SK-N-SH (cell line): Measurements from ENCODE around the gene STIM1.

Source experiments
- GABPA ChIP-seq: IDR thresholded peaks from 2 replicates; pipeline ENCODE4 v1.4.0; 2012; ENCODE audit warnings: low read depth, mild to moderate bottlenecking
- GATA2 ChIP-seq: sonication (generic); formaldehyde crosslinking; IDR thresholded peaks from 2 replicates; pipeline ENCODE4 v1.5.0; 2020; ENCODE audit warnings: mild to moderate bottlenecking, missing genetic modification reagents
- MXI1 ChIP-seq: IDR thresholded peaks from 2 replicates; pipeline ENCODE4 v1.6.1; 2012; ENCODE audit warnings: mild to moderate bottlenecking, low read depth, low read length, improper control_type of control experiment
- POLR2AphosphoS5 ChIP-seq: IDR thresholded peaks from 2 replicates; pipeline ENCODE4 v1.6.1; 2012; ENCODE audit warnings: low read depth, low read length
- TF ChIP-seq, protein P1 (sequence below): fragments of 200-600 bp; sonication (generic); IDR thresholded peaks from 2 replicates; pipeline ENCODE4 v1.6.1; 2017; ENCODE audit warnings: antibody characterized with exemption, mild to moderate bottlenecking, moderate library complexity
- TF ChIP-seq, protein P2 (sequence below): IDR thresholded peaks from 2 replicates; pipeline ENCODE4 v1.4.0; 2012; ENCODE audit warnings: low read depth

DNA sequence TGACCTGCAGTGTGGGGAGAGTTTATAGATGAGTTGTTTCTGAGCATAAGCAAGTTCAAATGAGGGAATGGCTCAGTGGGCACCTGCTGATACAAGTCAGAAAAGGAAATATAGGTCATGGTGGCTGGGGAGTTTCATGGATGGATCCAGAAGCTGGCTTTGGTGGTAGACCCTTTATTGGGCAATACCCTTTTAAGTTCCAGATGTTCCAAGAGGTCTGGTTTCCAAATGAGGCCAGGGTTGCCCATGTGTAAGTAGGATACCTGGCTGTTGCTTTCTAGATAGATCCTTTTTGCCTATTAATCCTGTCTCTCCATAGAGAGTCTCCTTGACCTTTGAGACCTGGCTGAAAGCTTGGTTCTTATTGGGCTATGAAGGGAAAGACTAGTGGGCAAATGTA lies 2.2 kb downstream of the STIM1 start:
- TF ChIP-seq, protein P1, sequence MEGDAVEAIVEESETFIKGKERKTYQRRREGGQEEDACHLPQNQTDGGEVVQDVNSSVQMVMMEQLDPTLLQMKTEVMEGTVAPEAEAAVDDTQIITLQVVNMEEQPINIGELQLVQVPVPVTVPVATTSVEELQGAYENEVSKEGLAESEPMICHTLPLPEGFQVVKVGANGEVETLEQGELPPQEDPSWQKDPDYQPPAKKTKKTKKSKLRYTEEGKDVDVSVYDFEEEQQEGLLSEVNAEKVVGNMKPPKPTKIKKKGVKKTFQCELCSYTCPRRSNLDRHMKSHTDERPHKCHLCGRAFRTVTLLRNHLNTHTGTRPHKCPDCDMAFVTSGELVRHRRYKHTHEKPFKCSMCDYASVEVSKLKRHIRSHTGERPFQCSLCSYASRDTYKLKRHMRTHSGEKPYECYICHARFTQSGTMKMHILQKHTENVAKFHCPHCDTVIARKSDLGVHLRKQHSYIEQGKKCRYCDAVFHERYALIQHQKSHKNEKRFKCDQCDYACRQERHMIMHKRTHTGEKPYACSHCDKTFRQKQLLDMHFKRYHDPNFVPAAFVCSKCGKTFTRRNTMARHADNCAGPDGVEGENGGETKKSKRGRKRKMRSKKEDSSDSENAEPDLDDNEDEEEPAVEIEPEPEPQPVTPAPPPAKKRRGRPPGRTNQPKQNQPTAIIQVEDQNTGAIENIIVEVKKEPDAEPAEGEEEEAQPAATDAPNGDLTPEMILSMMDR, result no peak
- TF ChIP-seq GABPA (no peak), GATA2 (CRISPR knock-in tag) (no peak), POLR2AphosphoS5 (no peak), MXI1 (no peak)
- TF ChIP-seq, protein P2, sequence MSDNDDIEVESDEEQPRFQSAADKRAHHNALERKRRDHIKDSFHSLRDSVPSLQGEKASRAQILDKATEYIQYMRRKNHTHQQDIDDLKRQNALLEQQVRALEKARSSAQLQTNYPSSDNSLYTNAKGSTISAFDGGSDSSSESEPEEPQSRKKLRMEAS, result no peak
